Osteocyte (in vitro differentiated cells): ENCODE measurements around the gene EIF6. TPM values are rescaled to one million over a fixed set of nuclear protein-coding genes. Genes with fewer than 3 reads are reported as not detected.

Experiments used
- DNase-seq: peaks from one replicate; pipeline ENCODE4 v3.0.0; 2021; ENCODE audit warnings: mixed read lengths; ENCODE audit not compliant: unreplicated experiment; ENCODE audit errors: extremely low spot score
- H3K27ac Mint-ChIP-seq: one replicate; pipeline ENCODE4 v1.8.0; 2021; ENCODE audit warnings: mild to moderate bottlenecking, mixed read lengths; ENCODE audit not compliant: unreplicated experiment
- H3K27me3 Mint-ChIP-seq: one replicate; pipeline ENCODE4 v1.8.0; 2021; ENCODE audit warnings: mixed read lengths; ENCODE audit not compliant: unreplicated experiment
- H3K36me3 Mint-ChIP-seq: one replicate; pipeline ENCODE4 v1.8.0; 2021; ENCODE audit warnings: mixed read lengths; ENCODE audit not compliant: unreplicated experiment
- H3K4me1 Mint-ChIP-seq: one replicate; pipeline ENCODE4 v1.8.0; 2021; ENCODE audit warnings: mixed read lengths; ENCODE audit not compliant: unreplicated experiment
- H3K4me3 Mint-ChIP-seq: one replicate; pipeline ENCODE4 v1.8.0; 2021; ENCODE audit warnings: mild to moderate bottlenecking, moderate library complexity, mixed read lengths; ENCODE audit not compliant: unreplicated experiment
- H3K9me3 Mint-ChIP-seq: one replicate; pipeline ENCODE4 v1.8.0; 2021; ENCODE audit warnings: mixed read lengths; ENCODE audit not compliant: unreplicated experiment
- CTCF ChIP-seq: fragments of 200-600 bp; sonication (generic); IDR thresholded peaks from 2 replicates; pipeline ENCODE4 v1.5.0; 2021; ENCODE audit warnings: antibody characterized with exemption, mild to moderate bottlenecking, moderate library complexity
- total RNA-seq: library from RNA; stranded (reverse); gene quantifications from 2 replicates; pipeline ENCODE4 v1.2.1, GENCODE V29; 2021

Gene EIF6
- total RNA-seq, 1 donor from 2014 or later, result 131 TPM

GRCh38 chr20:35325401-35325800 is 40.8 kb upstream of the EIF6 start:
- H3K9me3 Mint-ChIP-seq, result no peaks in the 10 kb centered on the region
- H3K36me3 Mint-ChIP-seq, result peaks cover 5% of the 10 kb centered on the region
- H3K4me1 Mint-ChIP-seq, result peaks cover 58% of the 10 kb centered on the region
- no peak for DNase-seq
- H3K27ac Mint-ChIP-seq, result peak overlapping the region; percentile 83
- H3K4me3 Mint-ChIP-seq, result no peak overlapping the region
- TF ChIP-seq CTCF, result no peak
- H3K27me3 Mint-ChIP-seq, result no peaks in the 10 kb centered on the region

DNA sequence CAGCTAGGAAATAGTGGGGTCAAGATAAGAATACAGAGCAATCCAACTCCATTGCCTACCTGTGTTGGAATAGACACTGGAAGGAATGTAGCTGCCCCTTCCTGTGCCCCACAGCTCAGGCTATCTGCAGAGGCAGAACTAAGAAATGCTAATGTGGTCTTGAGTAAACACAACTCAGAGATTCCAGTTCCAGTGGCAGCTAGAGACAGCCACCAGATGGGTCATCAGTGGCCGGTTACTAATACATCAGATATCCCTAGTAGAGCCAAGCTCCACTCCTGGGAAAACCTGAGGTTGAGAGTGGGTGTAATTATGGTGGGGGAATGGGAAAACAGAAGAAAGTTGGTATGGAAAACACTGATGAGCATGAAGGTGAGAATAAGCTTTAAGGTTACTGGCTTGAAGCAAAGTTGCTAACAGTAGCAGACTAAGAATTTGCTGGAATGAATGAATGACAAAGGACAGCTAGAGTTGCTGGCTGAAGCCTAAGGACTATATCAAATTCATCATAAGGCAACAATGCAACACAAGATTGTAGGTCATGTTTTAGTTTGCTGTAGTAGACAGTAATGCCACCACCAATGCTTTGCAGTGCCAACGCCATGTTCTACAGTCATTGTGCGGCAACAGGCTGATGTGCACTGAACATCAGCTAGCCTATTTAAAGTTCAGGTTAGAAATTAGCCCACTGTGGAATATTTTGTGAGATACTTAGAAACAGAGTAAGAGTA is 36.0 kb upstream of the EIF6 start:
- Mint-ChIP-seq H3K27ac (peak overlapping the region; percentile 61), H3K9me3 (no peaks in the 10 kb centered on the region), H3K27me3 (no peaks in the 10 kb centered on the region), H3K4me3 (no peak overlapping the region), H3K4me1 (peaks cover 67% of the 10 kb centered on the region), H3K36me3 (peaks cover 3% of the 10 kb centered on the region)
- TF ChIP-seq CTCF, result no peak
- DNase-seq, result no peak

- TF ChIP-seq CTCF, result no peak
- DNase-seq, result no peak
- H3K27ac Mint-ChIP-seq, result peak overlapping the region; percentile 61
- no peak overlapping the region for H3K4me3 Mint-ChIP-seq
- H3K36me3 Mint-ChIP-seq, result peaks cover 5% of the 10 kb centered on the region
- peaks cover 69% of the 10 kb centered on the region for H3K4me1 Mint-ChIP-seq
- no peaks in the 10 kb centered on the region for H3K27me3 Mint-ChIP-seq
- no peaks in the 10 kb centered on the region for H3K9me3 Mint-ChIP-seq
Measured at GRCh38 chr20:35319871-35320197, 35.3 kb upstream of the EIF6 start.

DNA sequence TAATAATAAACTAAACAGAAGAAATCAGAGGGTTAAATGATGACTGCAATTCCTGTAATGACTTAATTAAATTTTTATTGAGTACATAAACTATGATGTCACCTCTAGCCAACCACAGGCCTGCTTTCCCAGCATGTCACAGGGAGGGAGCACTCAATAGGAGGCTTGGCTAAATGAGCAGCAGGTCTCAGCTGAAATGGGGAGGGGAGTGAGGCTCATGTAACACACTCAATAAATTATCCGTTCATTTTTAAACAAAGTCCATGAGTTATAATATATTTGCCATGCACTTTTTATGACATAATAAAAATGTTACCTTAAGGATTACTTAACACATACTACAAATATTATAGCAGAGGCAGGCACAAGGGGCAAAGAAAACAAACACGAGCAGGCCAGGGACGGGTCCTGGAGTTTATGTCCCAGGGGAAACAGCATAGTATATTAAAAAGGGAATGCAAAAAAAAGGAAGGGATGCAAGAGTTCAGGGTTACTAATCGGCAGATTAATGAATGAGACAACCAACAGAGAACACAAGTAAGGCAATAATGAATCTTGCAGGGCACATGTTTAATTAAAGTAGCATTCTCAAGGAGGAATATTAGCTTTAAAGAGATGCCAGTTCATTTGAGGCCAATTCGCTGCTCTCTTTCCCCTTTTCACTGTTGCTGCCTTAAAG is 34.8 kb upstream of the EIF6 start:
- H3K36me3 Mint-ChIP-seq, result peaks cover 10% of the 10 kb centered on the region
- no peaks in the 10 kb centered on the region for H3K9me3 Mint-ChIP-seq
- H3K27ac Mint-ChIP-seq, result peak overlapping the region; percentile 61
- no peak overlapping the region for H3K4me3 Mint-ChIP-seq
- no peaks in the 10 kb centered on the region for H3K27me3 Mint-ChIP-seq
- TF ChIP-seq CTCF, result no peak
- DNase-seq, result no peak
- peaks cover 74% of the 10 kb centered on the region for H3K4me1 Mint-ChIP-seq

- Mint-ChIP-seq H3K27ac (peak overlapping the region; percentile 61), H3K4me3 (no peak overlapping the region), H3K27me3 (no peaks in the 10 kb centered on the region), H3K36me3 (peaks cover 12% of the 10 kb centered on the region), H3K4me1 (peaks cover 76% of the 10 kb centered on the region), H3K9me3 (no peaks in the 10 kb centered on the region)
- TF ChIP-seq CTCF, result no peak
- no peak for DNase-seq
Measured at GRCh38 chr20:35318502-35319157, 34.1 kb upstream of the EIF6 start.
